CD4-positive, alpha-beta T cell treated with Interferon gamma for 1 hour (primary cell): Measurements from ENCODE around the gene STK32C.

Experiments
- DNase-seq: peaks from one replicate; pipeline ENCODE4 v3.0.0-alpha.2; 2020

Gene STK32C

DNA sequence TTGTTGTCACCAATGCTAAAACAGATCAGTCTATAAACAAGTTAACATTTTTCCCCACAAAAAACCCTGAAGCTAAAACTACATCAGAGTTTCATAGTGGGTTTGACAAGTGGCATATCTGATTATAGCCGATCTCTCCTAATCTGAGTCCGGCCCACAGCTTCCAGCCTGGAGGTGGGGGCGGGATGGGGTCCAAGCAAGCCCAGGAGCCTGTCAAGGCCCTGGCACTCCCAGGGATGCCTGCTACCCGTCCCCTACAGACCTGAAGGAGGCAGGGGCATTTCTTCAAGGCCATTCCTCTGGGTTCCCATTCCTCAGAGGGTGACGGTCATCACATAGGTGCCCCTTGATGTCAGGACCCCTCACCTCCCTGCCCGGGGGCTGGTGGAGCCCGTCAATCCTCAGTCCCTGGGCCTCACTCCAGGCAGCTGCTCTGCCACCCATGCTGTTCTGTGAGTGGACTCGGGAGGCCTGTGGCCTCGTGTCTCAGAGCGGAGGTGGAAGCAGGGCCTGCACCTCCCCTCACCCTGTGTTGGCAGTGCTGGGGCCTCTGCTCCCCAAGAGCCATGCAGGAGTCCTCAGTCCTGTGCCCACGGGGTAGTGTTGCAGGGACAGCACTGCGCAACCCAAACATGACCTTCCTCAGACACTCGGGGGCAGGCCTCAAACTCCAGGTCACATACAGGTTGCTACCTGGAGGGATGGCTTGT lies 112.2 kb downstream of the STK32C start:
- DNase-seq = no peak

DNA sequence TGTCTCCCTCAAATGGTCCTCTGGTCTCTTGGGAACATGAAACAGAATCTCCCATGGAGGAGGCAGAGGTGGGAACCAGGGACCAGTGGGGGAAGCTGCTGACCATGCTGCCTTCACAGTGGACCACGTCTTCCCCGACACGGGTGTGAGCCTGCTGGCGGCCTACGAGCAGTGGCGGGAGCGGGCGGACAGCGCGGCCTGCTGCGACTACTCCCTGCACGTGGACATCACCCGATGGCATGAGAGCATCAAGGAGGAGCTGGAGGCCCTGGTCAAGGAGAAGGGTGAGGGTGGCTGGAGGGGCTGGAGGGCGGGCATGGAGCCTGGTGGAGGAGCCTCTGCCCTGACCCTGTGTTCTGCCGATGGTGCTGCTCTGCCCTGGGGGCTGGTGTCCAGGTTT lies 113.0 kb downstream of the STK32C start:
- no peak for DNase-seq

DNA sequence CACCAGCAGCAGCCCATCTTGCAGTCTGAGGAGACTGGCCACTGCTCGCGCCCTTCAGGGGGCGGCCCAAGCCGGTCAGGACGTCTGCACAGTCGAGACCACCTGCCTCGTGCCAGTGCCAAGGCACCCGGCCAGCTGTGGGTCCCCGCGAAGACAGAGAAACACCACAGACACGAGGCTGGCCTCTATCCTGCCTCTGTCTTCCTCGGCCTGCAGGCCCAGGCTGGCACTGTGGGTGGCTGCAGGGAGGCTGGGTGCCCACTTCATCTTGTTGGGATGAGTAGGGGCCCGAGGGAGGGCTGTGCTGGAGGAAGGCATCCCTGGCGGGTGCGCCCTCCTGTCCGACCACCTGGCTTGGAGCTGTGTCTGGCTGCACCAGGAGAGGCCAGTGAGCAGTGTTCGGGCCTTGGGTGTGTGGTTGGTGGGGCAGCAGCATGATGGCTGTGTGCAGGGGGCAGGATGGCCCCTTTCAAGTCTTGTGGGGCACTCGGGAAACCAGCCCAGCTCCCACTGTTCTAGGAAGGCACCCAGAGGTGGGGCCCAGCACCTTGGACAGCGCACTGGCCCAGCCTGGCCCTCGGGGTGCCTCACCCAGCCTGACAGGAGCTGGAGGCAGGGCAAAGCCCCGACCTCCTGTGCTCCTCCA lies 113.7 kb downstream of the STK32C start:
- DNase-seq = no peak

- no peak for DNase-seq
Measured at GRCh38 chr10:132192991-132193665, 114.6 kb downstream of the STK32C start.

GRCh38 chr10:132192076-132192975 lies 115.4 kb downstream of the STK32C start:
- DNase-seq = no peak

DNA sequence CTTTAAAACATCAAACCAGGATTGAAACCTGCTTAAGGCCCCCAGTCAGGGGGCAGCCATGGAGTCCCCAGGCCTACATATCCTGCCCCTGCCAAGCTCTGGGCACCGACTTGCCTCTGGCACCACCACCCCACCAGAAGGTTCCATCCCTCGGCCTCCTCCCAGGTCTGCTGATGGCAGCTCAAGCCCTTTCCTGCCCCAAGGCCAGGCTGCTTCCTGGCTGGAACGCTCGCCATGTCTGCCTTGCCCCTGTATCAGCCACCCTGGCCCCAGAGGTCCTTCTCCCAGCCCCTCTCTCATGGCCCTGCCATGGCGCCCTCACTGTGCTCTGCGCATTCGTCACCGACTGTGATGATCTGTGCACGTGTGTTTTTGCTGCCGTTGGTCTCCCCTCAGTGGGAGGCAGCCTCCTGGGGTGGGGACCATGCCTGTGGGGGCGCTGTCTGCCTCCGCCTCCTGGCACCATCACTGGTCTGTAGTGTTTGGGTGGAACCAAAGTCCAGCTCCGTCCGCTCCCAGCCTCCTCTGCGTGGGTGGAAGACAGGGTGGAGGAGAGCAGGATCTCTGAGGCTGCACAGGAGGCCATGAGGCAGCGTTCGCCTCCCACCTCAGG lies 117.8 kb downstream of the STK32C start:
- no peak for DNase-seq

GRCh38 chr10:132189016-132189415 lies 118.7 kb downstream of the STK32C start:
- DNase-seq = no peak

DNA sequence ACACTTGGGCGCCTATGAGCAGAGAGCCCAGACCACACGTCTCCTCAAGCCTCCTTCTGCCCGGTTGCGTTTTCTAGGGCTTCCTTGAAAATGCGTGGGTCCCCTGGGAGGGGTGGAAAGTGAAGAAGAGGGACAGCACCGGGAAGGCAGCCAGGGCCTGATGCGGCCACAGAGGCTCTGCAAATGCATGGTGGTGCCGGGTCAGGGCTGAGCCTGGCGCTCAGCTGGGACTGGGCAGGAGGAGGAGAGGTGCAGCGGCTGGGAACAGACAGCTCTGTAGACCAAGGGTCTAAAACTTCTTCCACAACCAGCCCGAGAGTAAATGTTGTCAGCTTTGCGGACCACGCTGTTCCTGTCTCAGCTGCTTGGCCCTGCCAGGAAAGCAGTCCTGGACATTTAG lies 119.4 kb downstream of the STK32C start:
- DNase-seq = no peak

DNA sequence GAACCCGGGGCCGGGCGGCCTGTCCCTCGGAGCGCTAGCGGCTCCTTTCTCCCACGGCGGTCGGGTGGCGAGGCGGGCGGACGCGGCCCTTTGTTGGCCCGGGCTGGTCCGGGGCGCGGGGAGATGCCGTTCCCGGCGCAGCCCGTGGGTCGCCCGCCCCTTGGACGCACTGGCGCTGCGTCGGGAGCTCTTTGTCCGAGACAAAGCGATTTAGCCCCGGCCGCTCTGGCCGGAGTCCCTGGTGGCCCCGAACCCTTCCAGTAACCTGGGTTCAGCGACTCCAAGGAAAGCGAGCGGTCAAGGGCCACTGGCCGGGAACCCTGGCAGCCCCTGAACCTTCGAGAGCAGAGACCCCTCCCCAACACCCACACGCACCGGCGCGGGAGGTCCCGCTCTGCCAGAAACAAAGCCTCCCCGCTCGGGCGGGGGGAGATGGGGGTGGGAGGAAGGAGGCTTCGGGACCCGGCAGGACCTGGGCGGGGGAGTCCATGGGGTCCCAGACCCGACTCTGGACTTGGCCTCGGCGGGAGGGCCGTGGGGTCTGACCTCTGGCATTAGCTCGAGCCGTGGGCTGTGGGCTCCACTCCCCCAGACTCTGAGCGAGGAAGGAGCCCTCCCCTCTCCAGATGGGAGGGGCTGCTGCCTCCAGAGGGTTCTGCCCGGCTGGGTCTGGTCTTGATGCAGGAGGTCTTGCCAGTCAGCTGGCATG lies 120.2 kb downstream of the STK32C start:
- DNase-seq = no peak

GRCh38 chr10:132186488-132187429 lies 121.0 kb downstream of the STK32C start, which contains the start of gene DPYSL4:
Gene DPYSL4, plus strand, starts transcription at chr10:132186948. Its CDS starts 116 bp downstream, at chr10:132187064.
- no peak for DNase-seq

DNA sequence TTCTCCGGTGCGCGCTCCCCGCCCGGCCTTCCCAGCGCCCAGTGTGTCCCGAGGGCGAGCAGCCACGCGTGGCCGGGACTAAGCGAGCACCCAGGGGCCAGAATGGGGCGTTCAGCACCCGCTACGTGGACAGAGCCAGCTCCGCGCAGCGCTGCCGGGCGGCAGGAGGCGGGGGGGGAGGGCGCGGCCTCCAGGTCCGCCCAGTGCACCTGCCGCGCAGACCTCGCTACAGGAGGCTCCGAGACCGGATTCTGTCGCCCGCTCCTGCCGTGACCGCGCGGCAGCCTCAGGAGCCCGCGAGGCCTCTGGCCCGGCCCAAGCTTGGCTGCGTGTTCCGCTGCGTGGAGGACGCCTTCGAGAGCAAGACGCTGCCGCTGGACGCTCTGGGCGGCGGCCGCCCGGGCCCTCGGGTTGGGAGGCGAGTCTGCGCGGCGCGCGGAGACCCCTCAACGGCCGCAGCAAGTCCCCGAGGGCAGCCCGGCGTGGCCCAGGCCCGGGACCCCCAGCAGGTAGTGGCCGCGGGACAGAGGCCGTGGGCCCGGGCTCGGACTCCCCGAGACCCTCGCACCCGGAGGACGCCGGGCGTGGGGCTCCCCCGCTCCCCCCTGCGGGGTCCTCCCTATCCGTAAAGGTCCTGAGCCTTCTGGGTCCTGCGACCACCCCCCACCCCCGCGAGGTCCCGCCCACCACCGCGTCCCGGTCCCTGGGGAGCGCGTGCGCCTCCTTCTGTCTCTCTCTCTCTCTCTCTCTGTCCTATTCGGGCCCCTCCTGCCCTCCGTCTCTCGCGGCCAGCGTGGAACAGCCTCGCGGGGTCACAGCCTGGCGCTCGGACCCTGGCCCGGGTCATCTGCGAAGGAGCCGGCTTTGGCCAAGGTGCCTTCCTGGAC lies 121.9 kb downstream of the STK32C start:
- peak; percentile 45 for DNase-seq

GRCh38 chr10:132184816-132185593 lies 122.7 kb downstream of the STK32C start:
- DNase-seq = no peak

GRCh38 chr10:132183046-132183445 lies 124.7 kb downstream of the STK32C start:
- DNase-seq = no peak

DNA sequence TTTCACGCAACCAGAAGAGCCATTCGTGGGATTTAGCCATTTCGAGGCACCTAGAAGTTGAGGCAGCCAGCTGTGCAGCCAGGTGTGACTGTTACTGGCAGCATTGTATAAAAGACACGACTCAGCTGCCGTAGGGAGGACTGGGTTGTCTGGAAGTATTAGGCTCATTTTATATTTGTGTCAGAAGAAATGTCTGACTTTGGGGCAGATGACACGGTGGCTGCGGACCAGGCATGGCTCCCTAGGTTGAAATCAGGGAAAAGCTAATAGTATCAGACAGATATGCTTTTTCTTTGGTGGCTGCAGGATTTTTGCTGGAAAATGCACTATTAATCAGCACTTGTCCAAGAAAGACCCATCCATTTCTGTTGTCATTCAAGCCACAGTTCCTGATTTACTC lies 125.2 kb downstream of the STK32C start:
- DNase-seq = no peak

- no peak for DNase-seq
Measured at GRCh38 chr10:132181691-132182425, 125.9 kb downstream of the STK32C start.

GRCh38 chr10:132180736-132181135 lies 127.0 kb downstream of the STK32C start:
- DNase-seq = no peak

DNA sequence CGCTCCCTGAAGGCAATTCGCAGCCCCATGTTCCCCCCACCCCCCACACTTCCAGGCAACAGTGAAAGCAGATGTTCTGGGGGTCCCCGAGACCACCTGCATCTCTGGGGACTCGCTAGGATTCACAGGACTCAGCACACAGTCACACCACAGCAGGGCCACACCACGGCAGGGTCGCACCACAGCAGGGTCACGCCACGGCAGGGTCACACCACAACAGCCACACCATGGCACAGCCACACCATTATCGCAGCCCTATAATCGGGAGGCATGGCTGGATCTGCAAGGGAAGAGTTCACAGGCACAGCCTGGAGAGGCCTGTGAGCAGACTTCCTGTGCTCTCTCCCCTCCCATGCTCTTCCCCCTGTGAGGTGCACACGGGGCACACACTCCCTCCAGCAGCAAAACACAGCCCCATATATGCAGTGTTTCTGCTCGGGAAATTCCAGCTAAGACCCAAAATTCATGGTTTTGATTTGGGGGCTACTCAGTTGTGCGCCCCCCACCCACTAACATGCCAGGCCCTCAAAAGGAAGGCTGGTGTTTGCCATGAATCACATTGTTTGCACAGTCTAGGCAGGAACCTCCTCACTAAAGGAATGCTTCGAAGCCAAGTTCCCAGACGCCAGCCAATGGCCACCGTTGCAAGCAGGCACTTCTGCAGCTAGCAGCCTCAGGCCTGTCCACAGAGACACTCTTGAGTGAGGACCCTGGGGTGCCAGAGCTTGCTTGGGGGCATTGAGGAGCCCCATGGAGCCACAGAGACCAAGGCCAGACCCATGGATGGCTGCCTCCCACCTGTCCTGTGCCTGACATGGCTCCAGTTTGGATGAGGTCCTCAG lies 128.0 kb downstream of the STK32C start:
- no peak for DNase-seq
